LoVo (cell line): ENCODE measurements around the gene GPR15LG.
"Not testable (repeated sequence)": the region's sequence is repeated elsewhere in the genome, so short reads cannot be mapped to it uniquely, and the experiment has no call there.

Experiments used
- DNase-seq: peaks from one replicate; pipeline ENCODE4 v3.0.0-alpha.2; 2016; ENCODE audit warnings: low spot score

The GPR15LG gene

DNA sequence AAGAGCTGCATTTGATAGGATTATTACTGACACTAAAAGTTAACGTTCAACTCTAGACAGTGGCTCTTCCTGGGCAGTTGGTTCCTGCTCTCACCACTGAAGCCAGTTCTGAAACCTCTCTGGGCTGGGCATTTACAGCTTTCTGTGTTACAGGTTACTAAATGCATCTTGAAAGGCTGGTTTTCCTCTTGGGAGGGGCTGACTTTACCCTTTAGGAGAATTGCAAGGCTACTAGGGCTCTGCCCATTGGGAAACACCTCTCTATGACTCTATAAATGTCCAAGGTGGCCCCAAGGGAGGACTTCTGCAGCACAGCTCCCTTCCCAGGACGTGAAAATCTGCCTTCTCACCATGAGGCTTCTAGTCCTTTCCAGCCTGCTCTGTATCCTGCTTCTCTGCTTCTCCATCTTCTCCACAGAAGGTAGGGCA lies at the start of gene GPR15LG:
Gene GPR15LG, plus strand, starts transcription at position 301 of the 429 bp plus-strand sequence. Its CDS starts 51 bp downstream, at position 352.
- DNase-seq: no peak

DNA sequence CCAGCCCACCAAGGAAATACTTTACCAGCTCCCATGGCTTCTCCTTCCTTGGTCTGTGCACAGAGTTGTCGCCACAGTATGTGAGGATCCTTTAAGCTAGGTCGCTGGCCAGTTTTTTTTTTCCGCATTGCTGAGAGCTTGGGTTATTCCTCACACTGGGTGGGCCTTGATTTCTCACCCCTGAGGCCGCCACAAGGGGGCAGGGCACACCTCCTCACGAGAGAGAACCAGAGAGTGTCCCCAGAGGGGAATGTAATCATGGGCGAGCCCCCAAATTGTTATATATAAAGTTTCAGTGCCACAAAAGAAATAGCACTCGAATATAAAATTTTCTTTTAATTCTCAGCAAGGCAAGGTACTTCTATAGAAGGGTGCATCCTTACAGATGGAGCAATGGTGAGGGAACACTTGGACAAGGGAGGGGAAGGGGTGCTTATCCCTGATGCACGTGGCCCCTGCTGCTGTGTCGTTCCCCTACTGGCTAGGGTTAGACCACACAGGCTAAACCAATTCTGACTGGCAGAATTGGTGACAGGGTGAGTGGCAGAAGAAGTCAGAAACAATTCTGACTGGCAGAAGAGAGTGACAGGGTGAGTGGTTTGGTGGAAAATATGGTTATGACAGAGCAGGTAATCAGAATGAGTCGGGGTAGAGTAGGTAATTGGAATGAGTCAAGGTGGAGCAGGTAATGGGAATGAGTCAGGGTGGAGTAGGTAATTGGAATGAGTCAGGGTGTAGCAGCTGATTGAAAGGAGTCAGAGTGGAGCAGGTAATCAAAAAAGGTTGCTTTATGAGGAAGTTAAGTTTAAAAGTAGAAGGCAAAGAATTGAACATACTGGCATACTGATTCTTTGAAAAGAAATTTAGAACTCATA lies 47.5 kb upstream of the GPR15LG start:
- not testable (repeated sequence) for DNase-seq

DNA sequence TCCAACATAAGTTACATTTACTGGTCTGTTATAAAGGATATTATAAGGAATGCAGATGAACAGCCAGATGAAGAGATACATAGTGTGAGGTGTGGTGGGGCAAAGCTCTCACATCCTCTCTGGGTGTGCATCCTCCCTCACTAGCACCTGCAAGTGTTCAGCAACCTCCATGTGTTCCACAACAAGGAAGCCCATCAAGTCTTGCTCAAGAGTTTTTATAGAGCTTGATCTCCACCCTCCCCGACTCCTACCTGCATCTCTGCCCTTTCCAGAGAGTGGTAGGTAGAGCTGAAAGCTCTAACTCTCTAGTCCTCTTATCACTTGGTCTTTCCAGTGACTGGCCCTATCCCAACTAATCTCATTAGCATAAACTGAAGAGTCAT lies 46.8 kb upstream of the GPR15LG start:
- DNase-seq: no peak

GRCh38 chr10:84135836-84136235 lies 37.8 kb upstream of the GPR15LG start:
- DNase-seq: peak; percentile 58

DNA sequence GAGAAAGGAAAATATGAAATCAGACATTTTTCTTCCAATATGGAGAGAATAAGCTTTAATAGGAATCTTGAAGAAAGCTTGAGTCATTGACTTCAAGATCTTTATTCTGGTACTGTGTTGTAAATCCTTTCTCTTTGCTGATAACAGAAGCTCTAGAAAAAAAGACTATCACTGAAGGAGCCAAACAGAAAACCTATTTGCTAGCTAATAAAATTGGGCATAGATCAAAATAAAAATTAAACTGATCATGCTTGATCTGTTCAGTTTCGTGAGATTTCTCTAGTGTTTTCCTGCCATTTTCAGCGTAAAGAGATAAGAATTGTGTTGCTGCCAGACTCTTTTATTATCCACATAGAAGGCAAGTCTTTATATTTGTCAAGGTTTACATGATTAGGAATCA lies 35.8 kb upstream of the GPR15LG start:
- DNase-seq: no peak

- DNase-seq: peak; percentile 67
These were observed 35.0 kb upstream of the GPR15LG start for GRCh38 chr10:84138478-84139125.

- peak; percentile 97 for DNase-seq
These were observed 34.2 kb upstream of the GPR15LG start, which contains the start of gene GHITM for GRCh38 chr10:84139126-84140035. Gene GHITM, plus strand, starts transcription at chr10:84139509. Its CDS starts 1,992 bp downstream, at chr10:84141501.

- DNase-seq: peak; percentile 27
These were observed 33.6 kb upstream of the GPR15LG start for GRCh38 chr10:84140036-84140379.

- DNase-seq: no peak
These were observed 26.3 kb upstream of the GPR15LG start for GRCh38 chr10:84147347-84147746.

DNA sequence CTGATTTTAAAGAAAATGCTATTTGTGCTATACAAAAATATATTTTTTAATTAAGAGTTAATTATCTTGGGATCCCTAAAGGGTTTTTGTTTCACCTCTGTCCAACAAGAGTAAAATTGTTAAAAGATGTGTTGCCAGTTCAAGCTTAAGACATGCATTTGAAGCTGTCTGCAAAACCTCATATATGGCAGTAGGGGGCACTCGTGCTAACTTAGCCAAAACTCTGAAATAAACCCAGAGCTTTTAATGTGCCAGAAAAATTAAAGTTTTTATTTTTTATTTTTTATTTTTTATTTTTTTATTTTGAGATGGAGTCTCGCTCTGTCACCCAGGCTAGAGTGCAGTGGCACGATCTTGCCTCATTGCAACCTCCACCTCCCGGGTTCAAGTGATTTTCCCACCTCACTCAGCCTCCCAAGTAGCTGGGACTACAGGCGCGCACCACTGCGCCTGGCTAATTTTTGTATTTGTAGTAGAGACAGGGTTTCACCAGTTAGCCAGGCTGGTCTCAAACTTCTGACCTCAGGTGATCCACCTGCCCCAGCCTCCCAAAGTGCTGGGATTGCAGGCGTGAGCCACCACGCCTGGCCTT lies 25.5 kb upstream of the GPR15LG start:
- DNase-seq: peak; percentile 12

DNA sequence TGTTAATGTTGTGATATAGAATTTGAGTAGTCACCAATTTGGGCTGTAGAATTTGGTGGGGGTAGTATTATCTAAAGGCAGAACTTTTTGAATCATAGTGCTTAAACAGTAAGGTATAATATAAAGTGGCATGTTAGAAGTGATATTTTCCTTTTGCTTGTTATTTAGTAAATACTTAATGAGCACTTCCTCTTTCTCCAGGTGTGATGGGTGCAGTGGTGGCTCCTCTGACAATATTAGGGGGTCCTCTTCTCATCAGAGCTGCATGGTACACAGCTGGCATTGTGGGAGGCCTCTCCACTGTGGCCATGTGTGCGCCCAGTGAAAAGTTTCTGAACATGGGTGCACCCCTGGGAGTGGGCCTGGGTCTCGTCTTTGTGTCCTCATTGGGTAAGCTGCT lies 23.7 kb upstream of the GPR15LG start:
- no peak for DNase-seq

- no peak for DNase-seq
These were observed 20.8 kb upstream of the GPR15LG start for GRCh38 chr10:84152769-84153168.

- DNase-seq: no peak
These were observed 18.1 kb upstream of the GPR15LG start for GRCh38 chr10:84155521-84155920.

- no peak for DNase-seq
These were observed 17.6 kb upstream of the GPR15LG start for GRCh38 chr10:84156009-84156408.

DNA sequence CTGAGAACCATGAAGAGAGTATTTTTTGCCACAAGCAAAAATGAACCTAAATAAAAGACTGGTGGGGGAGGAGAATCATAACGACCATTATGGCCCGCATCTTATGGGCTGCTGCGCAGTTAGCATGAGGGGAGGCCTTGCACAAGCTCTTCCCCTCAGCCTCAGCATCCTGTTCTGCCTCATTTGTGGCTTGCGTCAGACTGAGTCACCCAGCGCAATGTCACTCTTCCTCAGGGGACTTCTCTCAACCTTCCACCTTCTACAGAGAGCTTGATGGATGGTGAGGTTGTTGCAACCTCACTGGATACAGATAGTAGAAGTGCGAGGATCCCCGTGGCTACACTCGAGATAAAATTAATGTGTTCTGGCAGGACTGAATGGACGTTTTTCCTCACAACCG lies 16.8 kb upstream of the GPR15LG start:
- DNase-seq: no peak

DNA sequence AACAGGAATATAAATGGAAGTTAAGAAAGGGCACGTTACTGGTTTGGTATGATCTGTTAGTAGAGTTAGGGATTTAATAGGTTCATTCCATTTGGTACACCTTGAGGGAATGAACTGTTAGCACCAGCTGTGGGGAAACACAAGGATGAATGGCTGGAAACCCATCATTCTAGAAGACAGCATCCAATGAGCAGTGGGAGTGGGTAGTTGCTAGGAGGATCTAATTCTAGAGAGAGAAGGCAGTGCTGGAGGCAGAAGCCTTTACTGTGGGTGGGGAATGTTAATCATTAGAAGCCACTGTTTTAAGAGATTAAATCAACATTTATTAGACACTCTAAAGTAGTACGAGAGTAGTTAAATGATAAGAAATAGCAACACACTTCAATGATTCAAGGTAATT lies 15.5 kb upstream of the GPR15LG start:
- DNase-seq: no peak

DNA sequence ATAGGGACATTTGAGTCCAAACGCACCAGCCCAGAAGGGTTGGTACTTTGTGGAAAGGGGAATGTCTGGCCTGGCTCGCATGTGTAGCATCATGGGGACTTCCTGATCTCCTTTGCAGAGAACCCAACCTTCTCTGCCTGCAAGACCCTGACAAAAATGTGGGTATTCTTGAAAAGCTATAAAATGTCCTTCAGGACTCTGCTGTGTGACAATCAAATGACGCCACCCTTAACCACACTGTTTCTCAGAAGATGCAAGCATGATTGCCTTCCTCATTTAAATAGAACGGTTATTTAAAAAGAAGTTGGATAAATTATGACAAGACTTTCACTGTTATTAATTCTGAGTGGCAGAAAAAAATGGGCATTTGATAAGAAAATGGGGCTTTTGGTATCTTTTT lies 15.1 kb upstream of the GPR15LG start:
- DNase-seq: no peak

DNA sequence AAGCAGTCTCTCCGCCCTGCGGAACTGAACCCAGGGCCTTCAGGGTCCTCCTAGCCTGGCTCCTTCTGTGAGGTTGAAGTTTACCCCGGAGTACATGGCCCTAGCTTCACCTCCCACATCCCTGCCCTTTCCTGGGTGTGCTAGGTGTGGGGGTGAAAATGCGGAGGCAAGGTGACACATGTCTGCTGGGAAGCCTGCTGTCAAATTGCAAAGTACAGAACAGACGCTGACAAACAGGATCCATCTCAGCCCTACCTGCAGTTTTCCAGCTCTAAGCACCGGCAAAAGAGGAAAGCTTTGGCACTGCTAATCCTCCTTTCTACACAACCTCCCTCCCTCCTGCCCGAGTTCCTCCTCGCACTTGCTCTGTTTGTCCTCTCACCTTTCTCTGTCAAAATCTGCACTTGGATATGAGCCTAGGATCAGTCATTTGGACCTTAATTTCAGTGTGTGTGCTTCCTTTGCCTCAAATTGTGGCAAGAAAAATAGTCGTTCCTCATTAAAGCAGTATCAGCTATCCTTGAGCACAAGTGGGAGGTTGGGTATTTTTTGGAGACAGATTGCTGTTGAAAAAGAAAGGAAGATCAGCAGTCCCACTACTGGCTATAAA lies 14.4 kb upstream of the GPR15LG start:
- no peak for DNase-seq

DNA sequence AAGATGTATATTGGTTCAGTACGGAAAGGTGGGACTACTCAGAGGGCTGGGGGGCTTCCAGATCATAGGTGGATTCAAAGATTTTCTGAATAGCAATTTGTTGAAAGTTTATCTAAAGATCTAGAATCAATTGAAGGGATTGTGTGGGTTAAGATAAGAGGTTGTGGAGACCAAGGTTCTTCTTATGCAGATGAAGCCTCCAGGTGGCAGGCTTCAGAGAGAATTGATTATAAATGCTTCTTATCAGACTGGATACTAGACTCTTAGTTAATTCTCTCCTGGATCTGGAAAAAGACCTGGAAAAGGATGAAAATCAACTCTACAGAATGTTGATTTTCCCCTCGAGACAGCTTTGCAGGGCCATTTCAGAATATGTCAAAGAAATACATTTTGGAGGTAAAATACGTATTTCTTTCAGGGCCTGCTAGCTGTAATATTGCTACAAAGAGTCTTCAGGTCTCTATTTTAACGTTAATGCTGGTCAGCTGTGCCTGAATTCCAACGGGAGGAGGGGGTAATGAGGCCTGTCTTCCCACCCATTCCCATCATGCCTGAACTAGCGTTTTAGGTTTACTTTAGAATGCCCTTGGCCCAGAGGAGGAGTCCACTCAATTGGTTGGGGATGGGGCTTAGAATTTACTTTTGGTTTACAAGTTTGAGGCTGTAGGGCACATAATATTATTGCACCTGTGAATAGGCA lies 12.8 kb upstream of the GPR15LG start:
- DNase-seq: no peak

- no peak for DNase-seq
These were observed 9.6 kb upstream of the GPR15LG start for GRCh38 chr10:84163996-84164395.

- DNase-seq: no peak
These were observed 9.2 kb upstream of the GPR15LG start for GRCh38 chr10:84164442-84164841.
